ENCODE measurements around the gene FRS3.

GRCh38 chr6:41778895-41779294 lies 805 bp downstream of the FRS3 start:
- no peak for TF ChIP-seq EZH2 (IDR thresholded peaks at IDR 0.05; ENCODE audit: low read depth, unreplicated experiment)
- no peak for TF ChIP-seq POLR2AphosphoS5 (IDR thresholded peaks at IDR 0.05; ENCODE audit: low read depth)
- no peak for TF ChIP-seq CTCF (conservative IDR thresholded peaks at IDR 0.05; ENCODE audit: low read depth in 2 of 2)
- TF ChIP-seq CREB1 (CRISPR knock-in tag; IDR thresholded peaks at IDR 0.05; ENCODE audit: low read depth), result no peak
- no peak for TF ChIP-seq NANOG (IDR thresholded peaks at IDR 0.05; ENCODE audit: borderline replicate concordance)
- TF ChIP-seq REST (IDR thresholded peaks at IDR 0.05; ENCODE audit: unreplicated experiment), result no peak
- no peak for TF ChIP-seq EZH2phosphoT487 (IDR thresholded peaks at IDR 0.05; ENCODE audit: unreplicated experiment)
- TF ChIP-seq ETS1 (IDR thresholded peaks at IDR 0.05), result no peak
- TF ChIP-seq ZNF331 (CRISPR knock-in tag; IDR thresholded peaks at IDR 0.05; ENCODE audit: low read depth), result no peak
- TF ChIP-seq JUNB (IDR thresholded peaks at IDR 0.05; ENCODE audit: unreplicated experiment), result no peak

Measured in GM23338 (cell line).